HepG2 (cell line): ENCODE measurements around the gene PSMD5. TPM values are rescaled to one million over a fixed set of nuclear protein-coding genes. Genes with fewer than 3 reads are reported as not detected.
A peak's percentile ranks its signal among the peaks of the same experiment; 100 is the strongest.

Experiments used
- ATF1 ChIP-seq: IDR thresholded peaks from 2 replicates; pipeline ENCODE4 v1.6.1; 2016; ENCODE audit warnings: mild to moderate bottlenecking, control low read depth
- BATF2 ChIP-seq: sonication (generic); formaldehyde crosslinking; IDR thresholded peaks from 2 replicates; pipeline ENCODE4 v1.8.0; 2022; ENCODE audit warnings: mild to moderate bottlenecking, missing genetic modification reagents, moderate library complexity
- BRF2 ChIP-seq: sonication (generic); formaldehyde crosslinking; IDR thresholded peaks from 2 replicates; pipeline ENCODE4 v1.8.1; 2022; ENCODE audit warnings: mild to moderate bottlenecking, missing genetic modification reagents
- DNMT1 ChIP-seq: sonication (generic); formaldehyde crosslinking; IDR thresholded peaks from 2 replicates; pipeline ENCODE4 v1.5.1; 2020; ENCODE audit warnings: mild to moderate bottlenecking, missing genetic modification reagents
- DPF2 ChIP-seq: sonication (generic); formaldehyde crosslinking; IDR thresholded peaks from 2 replicates; pipeline ENCODE4 v1.4.0; 2020; ENCODE audit warnings: mild to moderate bottlenecking, low read depth, missing genetic modification reagents, borderline replicate concordance
- EED ChIP-seq: sonication (generic); formaldehyde crosslinking; IDR thresholded peaks from 2 replicates; pipeline ENCODE4 v1.5.0; 2020; ENCODE audit warnings: mild to moderate bottlenecking, missing genetic modification reagents
- GATAD2A ChIP-seq: IDR thresholded peaks from 2 replicates; pipeline ENCODE4 v1.6.1; 2016
- HDAC1 ChIP-seq: sonication (generic); formaldehyde crosslinking; IDR thresholded peaks from 2 replicates; pipeline ENCODE4 v1.5.1; 2020; ENCODE audit warnings: mild to moderate bottlenecking, missing genetic modification reagents
- KAT8 ChIP-seq: IDR thresholded peaks from 2 replicates; pipeline ENCODE4 v1.6.1; 2016; ENCODE audit warnings: missing genetic modification reagents, missing compliant biosample characterization
- KLF13 ChIP-seq: sonication (generic); formaldehyde crosslinking; IDR thresholded peaks from 2 replicates; pipeline ENCODE4 v1.4.0; 2020; ENCODE audit warnings: mild to moderate bottlenecking, missing genetic modification reagents
- NCOA2 ChIP-seq: sonication (generic); formaldehyde crosslinking; IDR thresholded peaks from 2 replicates; pipeline ENCODE4 v1.8.0; 2022; ENCODE audit warnings: inconsistent platforms
- NFYB ChIP-seq: sonication (generic); formaldehyde crosslinking; IDR thresholded peaks from 2 replicates; pipeline ENCODE4 v1.4.0; 2020; ENCODE audit warnings: missing genetic modification reagents
- NFYC ChIP-seq: IDR thresholded peaks from 2 replicates; pipeline ENCODE4 v1.6.1; 2016; ENCODE audit warnings: missing genetic modification reagents, missing compliant biosample characterization
- NR2F6 ChIP-seq, 2 experiments: IDR thresholded peaks; 2 replicates each; pipeline ENCODE4 v1.6.1; 2016; ENCODE audit warnings: antibody characterized with exemption in 1 of 2, mild to moderate bottlenecking in 1 of 2
- RCOR2 ChIP-seq: IDR thresholded peaks from 2 replicates; pipeline ENCODE4 v1.6.1; 2016; ENCODE audit warnings: missing biosample characterization, missing genetic modification reagents
- REL ChIP-seq: sonication (generic); formaldehyde crosslinking; conservative IDR thresholded peaks from 2 replicates; pipeline ENCODE4 v1.8.0; 2022; ENCODE audit warnings: mild to moderate bottlenecking, missing genetic modification reagents, moderate library complexity
- SIN3B ChIP-seq: fragments of 150-350 bp; IDR thresholded peaks from 2 replicates; pipeline ENCODE4 v1.6.1; 2014; ENCODE audit warnings: low read length
- SKIL ChIP-seq: sonication (generic); formaldehyde crosslinking; IDR thresholded peaks from 2 replicates; pipeline ENCODE4 v1.8.0; 2022; ENCODE audit warnings: missing genetic modification reagents, mild to moderate bottlenecking, moderate library complexity, borderline replicate concordance
- TCF7 ChIP-seq: sonication (generic); IDR thresholded peaks from 2 replicates; pipeline ENCODE4 v1.6.1; 2016; ENCODE audit warnings: antibody characterized with exemption, low read depth
- TCF7L2 ChIP-seq: IDR thresholded peaks from 2 replicates; pipeline ENCODE4 v1.6.1; 2011; ENCODE audit warnings: mild to moderate bottlenecking, low read depth, low read length, moderate library complexity
- TEF ChIP-seq: sonication (generic); formaldehyde crosslinking; IDR thresholded peaks from 2 replicates; pipeline ENCODE4 v1.5.0; 2020; ENCODE audit warnings: missing genetic modification reagents
- YY1 ChIP-seq: IDR thresholded peaks from 2 replicates; pipeline ENCODE4 v1.6.1; 2011; ENCODE audit warnings: low read length, low read depth, moderate library complexity, mild to moderate bottlenecking; ENCODE audit not compliant: insufficient read depth, insufficient replicate concordance
- ZFAT ChIP-seq: sonication (generic); formaldehyde crosslinking; conservative IDR thresholded peaks from 2 replicates; pipeline ENCODE4 v1.8.1; 2023; ENCODE audit warnings: missing genetic modification reagents, inconsistent platforms
- ZKSCAN8 ChIP-seq: IDR thresholded peaks from 2 replicates; pipeline ENCODE4 v1.6.1; 2016; ENCODE audit warnings: borderline replicate concordance, missing genetic modification reagents, missing compliant biosample characterization
- ZNF234 ChIP-seq: sonication (generic); formaldehyde crosslinking; conservative IDR thresholded peaks from 2 replicates; pipeline ENCODE4 v1.5.1; 2020; ENCODE audit warnings: mild to moderate bottlenecking, missing genetic modification reagents
- ZNF530 ChIP-seq: sonication (generic); formaldehyde crosslinking; IDR thresholded peaks from 2 replicates; pipeline ENCODE4 v1.5.0; 2020; ENCODE audit warnings: low read depth, mild to moderate bottlenecking, missing genetic modification reagents
- ZNF672 ChIP-seq: sonication (generic); formaldehyde crosslinking; IDR thresholded peaks from 2 replicates; pipeline ENCODE4 v1.8.1; 2022; ENCODE audit warnings: missing genetic modification reagents
- ZNF746 ChIP-seq: sonication (generic); formaldehyde crosslinking; IDR thresholded peaks from 2 replicates; pipeline ENCODE4 v1.8.0; 2022; ENCODE audit warnings: mild to moderate bottlenecking, missing genetic modification reagents
- ZNF780A ChIP-seq: sonication (generic); formaldehyde crosslinking; IDR thresholded peaks from 2 replicates; pipeline ENCODE4 v1.8.0; 2022; ENCODE audit warnings: mild to moderate bottlenecking, missing genetic modification reagents, moderate library complexity
- ZSCAN20 ChIP-seq: sonication (generic); formaldehyde crosslinking; IDR thresholded peaks from 2 replicates; pipeline ENCODE4 v1.4.0; 2020; ENCODE audit warnings: missing genetic modification reagents, mild to moderate bottlenecking, borderline replicate concordance
- ZSCAN30 ChIP-seq: sonication (generic); formaldehyde crosslinking; IDR thresholded peaks from 2 replicates; pipeline ENCODE4 v1.5.0; 2020; ENCODE audit warnings: mild to moderate bottlenecking, missing genetic modification reagents
- polyA plus RNA-seq, 8 experiments: library from polyadenylated mRNA; depleted of rRNA in 3 of 8; stranded (reverse) in 7 of 8; unstranded in 1 of 8; fragments of >200 nt; fragmentation: Illumina TruSeq in 4 of 8; extraction: Trizol in 4 of 8; gene quantifications; 2 replicates each; pipeline versions ENCODE4 v1.2.1 to v1.2.3, GENCODE V29; 2011 to 2016; ENCODE audit warnings: low read depth in 4 of 8, missing spikeins in 1 of 8, mixed read lengths in 1 of 8; ENCODE audit not compliant: insufficient read depth in 1 of 8
- total RNA-seq, 5 experiments: library from RNA; depleted of rRNA; stranded (reverse); fragments of >200 nt; fragmentation: Illumina TruSeq; extraction: Trizol; gene quantifications; 2 replicates each; pipeline ENCODE4 v1.2.3, GENCODE V29; 2016; ENCODE audit warnings: low read depth in 1 of 5

The PSMD5 gene
- total and polyA plus RNA-seq, 2 of the 13 experiments (the other 11 are each of a cell fraction or from before 2014, with no cell fraction given) = 12.7 to 18.1 TPM

GRCh38 chr9:120783602-120784047 lies 59.1 kb downstream of the PSMD5 start (continued):
- TF ChIP-seq GATAD2A (CRISPR knock-in tag) (peak; percentile 74), DNMT1 (CRISPR knock-in tag) (no peak), ZNF746 (CRISPR knock-in tag) (no peak), NCOA2 (CRISPR knock-in tag) (peak; percentile 80), RCOR2 (0 out of 2 replicates have a peak, but pooled peaks have one; percentile 23), BRF2 (CRISPR knock-in tag) (no peak), ZNF672 (CRISPR knock-in tag) (no peak), EED (CRISPR knock-in tag) (no peak), ZSCAN20 (CRISPR knock-in tag) (no peak), TCF7L2 (no peak), NFYB (CRISPR knock-in tag) (no peak), REL (CRISPR knock-in tag) (no peak), KAT8 (CRISPR knock-in tag) (no peak), NR2F6 (IDR thresholded peaks at IDR 0.05) (no peak), NR2F6 (CRISPR knock-in tag; IDR thresholded peaks at IDR 0.05) (peak; percentile 11; the same call in 1 of the 2 replicates), ZFAT (CRISPR knock-in tag) (no peak), SKIL (CRISPR knock-in tag) (no peak), TCF7 (no peak), ZNF234 (CRISPR knock-in tag) (no peak), NFYC (no peak), KLF13 (no peak), YY1 (no peak), ZNF530 (CRISPR knock-in tag) (no peak), ZNF780A (no peak), DPF2 (no peak), ZSCAN30 (no peak), ATF1 (CRISPR knock-in tag) (0 out of 2 replicates have a peak, but pooled peaks have one; percentile 28), ZKSCAN8 (CRISPR knock-in tag) (peak; percentile 87), TEF (CRISPR knock-in tag) (no peak), BATF2 (CRISPR knock-in tag) (no peak), SIN3B (no peak), HDAC1 (CRISPR knock-in tag) (no peak)
